OCI-LY7 (cell line): ENCODE data around the gene FAM174A. TPM values are rescaled to one million over a fixed set of nuclear protein-coding genes. Genes with fewer than 3 reads are reported as not detected.

Experiments
- BruUV-seq: library from RNA; stranded (reverse); fragments of 400-500 nt; replicated peaks from 2 replicates; lab custom pipeline; 2021; lab: Mats Ljungman, UMichigan
- CTCF ChIA-PET: fragments of 300-600 bp; sonication (Branson Sonifier 250); formaldehyde crosslinking; loops from one replicate; lab custom pipeline; 2022; ENCODE audit warnings: antibody characterized with exemption; ENCODE audit not compliant: unreplicated experiment; lab: Charles Lee
- POLR2A ChIA-PET: fragments of 300-600 bp; sonication (Branson Sonifier 250); formaldehyde crosslinking; loops from one replicate; lab custom pipeline; 2022; ENCODE audit warnings: antibody characterized with exemption; lab: Charles Lee
- DNase-seq: peaks from one replicate; pipeline ENCODE4 v3.0.0-alpha.2; 2015; ENCODE audit warnings: low spot score
- H2AFZ ChIP-seq: fragments of 200-600 bp; sonication (generic), shearing (Covaris generic); 2 replicates; pipeline ENCODE4 v1.6.1; 2014; ENCODE audit warnings: mild to moderate bottlenecking, antibody characterized with exemption, low read length, moderate library complexity
- H3K27ac ChIP-seq: fragments of 200-600 bp; sonication (generic); 2 replicates; pipeline ENCODE4 v1.5.1; 2014; ENCODE audit warnings: mixed run types, low read depth, mild to moderate bottlenecking, moderate library complexity, low read length, inconsistent platforms; ENCODE audit not compliant: poor library complexity, severe bottlenecking
- H3K36me3 ChIP-seq: fragments of 200-600 bp; sonication (generic); 2 replicates; pipeline ENCODE4 v1.6.1; 2014; ENCODE audit warnings: mild to moderate bottlenecking, antibody characterized with exemption, low read length, moderate library complexity, mixed read lengths; ENCODE audit not compliant: insufficient read depth
- H3K4me1 ChIP-seq: fragments of 200-600 bp; sonication (generic); 2 replicates; pipeline ENCODE4 v1.5.1; 2014; ENCODE audit warnings: mild to moderate bottlenecking, low read length; ENCODE audit not compliant: insufficient read depth, poor library complexity, severe bottlenecking
- H3K4me2 ChIP-seq: fragments of 200-600 bp; sonication (generic); 2 replicates; pipeline ENCODE4 v1.6.1; 2014; ENCODE audit warnings: mild to moderate bottlenecking, low read length
- H3K4me3 ChIP-seq: fragments of 200-600 bp; sonication (generic); 2 replicates; pipeline ENCODE4 v1.5.1; 2014; ENCODE audit warnings: mild to moderate bottlenecking, low read depth, low read length; ENCODE audit not compliant: poor library complexity, severe bottlenecking
- H3K79me2 ChIP-seq: fragments of 200-600 bp; sonication (generic); 2 replicates; pipeline ENCODE4 v1.6.1; 2016; ENCODE audit warnings: low read depth, mild to moderate bottlenecking, low read length, moderate library complexity, mixed read lengths; ENCODE audit not compliant: insufficient read depth
- H3K9me2 ChIP-seq: fragments of 200-600 bp; sonication (generic); 2 replicates; pipeline ENCODE4 v1.6.1; 2016; ENCODE audit warnings: mild to moderate bottlenecking, low read length, mixed read lengths; ENCODE audit not compliant: insufficient read depth
- H3K9me3 ChIP-seq: fragments of 200-600 bp; sonication (generic); 2 replicates; pipeline ENCODE4 v1.6.1; 2014; ENCODE audit warnings: mild to moderate bottlenecking, mixed run types, low read length, mixed read lengths
- H4K20me1 ChIP-seq: fragments of 200-600 bp; sonication (generic); 2 replicates; pipeline ENCODE4 v1.6.1; 2014; ENCODE audit warnings: mild to moderate bottlenecking, antibody characterized with exemption, low read length, moderate library complexity, mixed read lengths; ENCODE audit not compliant: insufficient read depth
- EZH2phosphoT487 ChIP-seq: fragments of 200-600 bp; sonication (generic); IDR thresholded peaks from 2 replicates; pipeline ENCODE4 v1.6.1; 2018; ENCODE audit warnings: low read depth, borderline replicate concordance, mild to moderate bottlenecking, mixed run types, antibody characterized with exemption, low read length, moderate library complexity, mixed read lengths
- intact Hi-C: fragments of 100-400 bp; cut with micrococcal nuclease; formaldehyde crosslinking; loops from one replicate; pipeline ENCODE4 v1.10.0; 2022; ENCODE audit not compliant: unreplicated experiment
- total RNA-seq, 2 experiments: library from RNA; depleted of rRNA in 1 of 2; stranded (reverse); fragments of >200 nt in 1 of 2; shearing (Covaris generic) in 1 of 2; gene quantifications; 2 replicates each; pipeline ENCODE4 v1.2.3, GENCODE V29; 2014 to 2022
- TF ChIP-seq, protein P1 (sequence below): fragments of 200-600 bp; sonication (generic); conservative IDR thresholded peaks from 2 replicates; pipeline ENCODE4 v1.5.1; 2014; ENCODE audit warnings: mild to moderate bottlenecking, antibody characterized with exemption, low read length, moderate library complexity, mixed read lengths

FAM174A gene
- total RNA-seq, 2 experiments from 2014 or later: 1.2 to 6.3 TPM

- Histone ChIP-seq H3K9me3 (no peaks in the 10 kb centered on the region), H3K4me1 (no peaks in the 10 kb centered on the region), H4K20me1 (no peaks in the 10 kb centered on the region), H3K4me2 (no peak overlapping the region), H3K79me2 (no peaks in the 10 kb centered on the region), H3K9me2 (no peaks in the 10 kb centered on the region), H2AFZ (no peak overlapping the region), H3K4me3 (no peak overlapping the region), H3K27ac (no peak overlapping the region), H3K36me3 (no peaks in the 10 kb centered on the region)
- intact Hi-C loops: no loop called here
- CTCF ChIA-PET: no interaction called here
- DNase-seq: no peak
- TF ChIP-seq, protein P1, sequence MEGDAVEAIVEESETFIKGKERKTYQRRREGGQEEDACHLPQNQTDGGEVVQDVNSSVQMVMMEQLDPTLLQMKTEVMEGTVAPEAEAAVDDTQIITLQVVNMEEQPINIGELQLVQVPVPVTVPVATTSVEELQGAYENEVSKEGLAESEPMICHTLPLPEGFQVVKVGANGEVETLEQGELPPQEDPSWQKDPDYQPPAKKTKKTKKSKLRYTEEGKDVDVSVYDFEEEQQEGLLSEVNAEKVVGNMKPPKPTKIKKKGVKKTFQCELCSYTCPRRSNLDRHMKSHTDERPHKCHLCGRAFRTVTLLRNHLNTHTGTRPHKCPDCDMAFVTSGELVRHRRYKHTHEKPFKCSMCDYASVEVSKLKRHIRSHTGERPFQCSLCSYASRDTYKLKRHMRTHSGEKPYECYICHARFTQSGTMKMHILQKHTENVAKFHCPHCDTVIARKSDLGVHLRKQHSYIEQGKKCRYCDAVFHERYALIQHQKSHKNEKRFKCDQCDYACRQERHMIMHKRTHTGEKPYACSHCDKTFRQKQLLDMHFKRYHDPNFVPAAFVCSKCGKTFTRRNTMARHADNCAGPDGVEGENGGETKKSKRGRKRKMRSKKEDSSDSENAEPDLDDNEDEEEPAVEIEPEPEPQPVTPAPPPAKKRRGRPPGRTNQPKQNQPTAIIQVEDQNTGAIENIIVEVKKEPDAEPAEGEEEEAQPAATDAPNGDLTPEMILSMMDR: no peak
- TF ChIP-seq EZH2phosphoT487: no peak
- POLR2A ChIA-PET: no interaction called here
- no TSS peak for BruUV-seq
Measured at GRCh38 chr5:100598446-100598845, 63.3 kb downstream of the FAM174A start.

- CTCF ChIA-PET: no interaction called here
- POLR2A ChIA-PET: interaction anchor here (0.8 to 1.3 kb wide), 6 partner anchors 8 to 347 kb away, joined by 3 to 6 read pairs (median 3); no protein-coding TSS in a partner anchor
Measured at GRCh38 chr5:100600298-100600994, 65.3 kb downstream of the FAM174A start.

More at GRCh38 chr5:100600298-100600994, 65.3 kb downstream of the FAM174A start:
- Histone ChIP-seq H3K9me2 (no peaks in the 10 kb centered on the region), H3K4me3 (no peak overlapping the region), H3K4me1 (no peaks in the 10 kb centered on the region), H3K27ac (no peak overlapping the region), H3K36me3 (no peaks in the 10 kb centered on the region), H3K79me2 (no peaks in the 10 kb centered on the region), H2AFZ (no peak overlapping the region), H3K4me2 (no peak overlapping the region), H3K9me3 (no peaks in the 10 kb centered on the region), H4K20me1 (no peaks in the 10 kb centered on the region)
- BruUV-seq: no TSS peak
- no peak for TF ChIP-seq EZH2phosphoT487
- TF ChIP-seq, protein P1: no peak
- intact Hi-C loops: no loop called here
- no peak for DNase-seq
